Spleen (tissue), 11 donors: ENCODE measurements around the gene CSRNP2. TPM values are rescaled to one million over a fixed set of nuclear protein-coding genes. Genes with fewer than 3 reads are reported as not detected.

Experiments used
- DNase-seq: peaks from one replicate; pipeline ENCODE4 v3.0.0-alpha.2; 2020
- H3K27ac ChIP-seq, 8 donors: fragments of 200-600 bp; sonication (generic) in 7 of 8; 1 replicate in 4 of 8; 2 replicates in 4 of 8; pipeline versions ENCODE4 v1.5.0 to v1.8.0; 2016 to 2021; ENCODE audit warnings: inconsistent platforms in 4 of 8, mild to moderate bottlenecking in 4 of 8, moderate library complexity in 1 of 8
- H3K27me3 ChIP-seq, 7 donors: fragments of 200-600 bp; sonication (generic) in 6 of 7; replicated peaks in 1 of 7; 1 replicate in 4 of 7; 2 replicates in 3 of 7; pipeline versions ENCODE4 v1.5.0 to v1.8.0; 2016 to 2021; ENCODE audit warnings: inconsistent platforms in 3 of 7, mild to moderate bottlenecking in 1 of 7
- H3K36me3 ChIP-seq, 6 donors: fragments of 200-600 bp; sonication (generic) in 5 of 6; 1 replicate in 4 of 6; 2 replicates in 2 of 6; pipeline versions ENCODE4 v1.5.0 to v1.8.0; 2016 to 2021; ENCODE audit warnings: inconsistent platforms in 2 of 6
- H3K4me1 ChIP-seq, 6 donors: fragments of 200-600 bp; sonication (generic) in 5 of 6; 1 replicate in 3 of 6; 2 replicates in 3 of 6; pipeline versions ENCODE4 v1.5.0 to v1.8.0; 2016 to 2021; ENCODE audit warnings: inconsistent platforms in 3 of 6
- H3K4me3 ChIP-seq, 8 donors: fragments of 200-600 bp; sonication (generic) in 7 of 8; 1 replicate in 4 of 8; 2 replicates in 4 of 8; pipeline versions ENCODE4 v1.5.0 to v1.8.0; 2016 to 2021; ENCODE audit warnings: inconsistent platforms in 4 of 8, mild to moderate bottlenecking in 4 of 8, moderate library complexity in 2 of 8
- H3K9me3 ChIP-seq, 8 donors: fragments of 200-600 bp; sonication (generic) in 7 of 8; 1 replicate in 4 of 8; 2 replicates in 4 of 8; pipeline versions ENCODE4 v1.5.0 to v1.8.0; 2016 to 2021; ENCODE audit warnings: inconsistent platforms in 4 of 8
- CTCF ChIP-seq, 11 experiments: fragments of 200-600 bp in 7 of 11; fragments of 450-650 bp in 4 of 11; sonication (generic) in 4 of 11; IDR thresholded peaks in 8 of 11; conservative IDR thresholded peaks in 3 of 11; 1 replicate in 7 of 11; 2 replicates in 4 of 11; pipeline versions ENCODE4 v1.4.0 to v1.8.0; 2016 to 2021; ENCODE audit warnings: antibody characterized with exemption in 11 of 11, inconsistent platforms in 4 of 11, mild to moderate bottlenecking in 1 of 11
- POLR2A ChIP-seq, 3 donors: fragments of 450-650 bp; IDR thresholded peaks; one replicate each; pipeline ENCODE4 v1.5.1; 2017; ENCODE audit warnings: antibody characterized with exemption in 3 of 3, mild to moderate bottlenecking in 1 of 3
- POLR2AphosphoS5 ChIP-seq, 3 donors: sonication (generic); formaldehyde crosslinking; IDR thresholded peaks; one replicate each; pipeline ENCODE4 v1.5.1; 2017; ENCODE audit warnings: antibody characterized with exemption in 3 of 3
- WGBS, 5 donors: extraction: QIAGEN DNeasy Blood & Tissue Kit in 3 of 5; methylation state at CpG; one replicate each; pipeline versions ENCODE4 v1.1.5 to v1.1.7; 2013 to 2018; 5-methylcytosine and 5-hydroxymethylcytosine counted together
- intact Hi-C: fragments of 100-400 bp; cut with DNase I; formaldehyde crosslinking; loops from one replicate; pipeline ENCODE4 v1.15.0; 2023; ENCODE audit warnings: low total_unique reads
- polyA plus RNA-seq, 3 donors: library from polyadenylated mRNA; stranded (reverse); fragments of 200-250 nt; gene quantifications; one replicate each; pipeline ENCODE4 v1.2.1, GENCODE V29; 2013
- total RNA-seq, 7 donors: library from RNA; depleted of rRNA in 3 of 7; stranded (reverse); fragments of >200 nt in 3 of 7; fragmentation: NEBNext Ultra II Directional in 4 of 7; extraction: Animal tissue kit (Norgen Biotek cat#: 25700) in 4 of 7; gene quantifications; one replicate each; pipeline versions ENCODE4 v1.1.0 to v1.2.1, GENCODE V29; 2016 to 2021
- donor health status: healthy with polysubstance abuse.
- donor health status: DM: no; HTN: no; CAD: no; lungs with moderate emphysema.
- donor health status: DM: no; HTN: no; CAD: no.
- donor health status: Bipolar disorder and iron deficiency.
- donor health status: healthy.
- donor health status: DM: no; HTN: no; CAD: no.
- donor health status: DM: yes; HTN: yes; CAD: no.

The CSRNP2 gene
- total and polyA plus RNA-seq, 10 donors: 3.7 to 41.8 (median 23.1) TPM

DNA sequence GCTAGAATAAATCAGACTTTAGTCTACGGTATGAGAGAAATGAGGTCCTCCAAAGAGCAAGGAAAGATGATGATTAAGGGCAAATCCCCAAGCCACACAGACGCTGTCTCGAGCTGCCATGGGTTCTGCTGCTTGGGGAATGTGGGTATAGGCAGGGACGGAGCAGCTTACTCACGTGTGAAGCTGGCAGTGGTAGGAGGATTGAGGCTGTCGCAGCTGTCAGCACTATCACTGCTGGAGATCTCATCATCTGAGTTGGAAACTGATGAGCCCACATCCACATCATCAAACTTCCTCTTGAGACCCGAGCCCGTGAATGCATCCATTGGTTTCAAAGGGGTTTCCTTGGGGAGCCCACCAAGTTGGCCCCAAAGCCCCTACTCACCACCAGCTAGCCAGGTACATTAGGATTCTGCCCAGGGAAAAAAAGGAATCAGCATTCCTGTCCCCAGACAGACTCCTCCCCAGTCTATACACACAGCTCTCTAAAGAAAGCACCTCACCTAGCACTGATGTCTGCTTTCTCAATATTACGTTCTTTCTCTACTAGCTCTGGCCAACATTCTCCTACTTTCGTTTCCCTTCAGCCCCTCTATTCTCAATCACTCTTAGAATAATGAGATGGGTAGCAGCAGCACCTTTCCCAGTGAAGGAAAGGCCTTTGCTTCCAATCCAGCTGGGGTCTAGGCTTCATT, 7.0 kb downstream of the CSRNP2 start:
- no peaks in the 10 kb centered on the region for H3K27me3 ChIP-seq
- no peaks in the 10 kb centered on the region for H3K9me3 ChIP-seq
- no peak overlapping the region for H3K4me3 ChIP-seq
- WGBS, 5 donors: 61 to 77% (median 76%) methylated on average over 10 of the region's 10 CpGs
- H3K27ac ChIP-seq: peak overlapping the region in 2 of 8 donors; percentile 11 to 53
- peaks cover 4 to 50% (median 24%) of the 10 kb centered on the region in 6 donors for H3K36me3 ChIP-seq
- DNase-seq: no peak
- TF ChIP-seq CTCF (IDR thresholded peaks at IDR 0.05 in 8 of 11, conservative IDR thresholded peaks at IDR 0.05 in 3 of 11) (no peak), POLR2AphosphoS5 (IDR thresholded peaks at IDR 0.05) (no peak), POLR2A (IDR thresholded peaks at IDR 0.05) (no peak)
- intact Hi-C loops: no loop called here
- peaks cover 0 to 39% (median 11%) of the 10 kb centered on the region in 6 donors for H3K4me1 ChIP-seq

GRCh38 chr12:51075390-51075789, 8.0 kb downstream of the CSRNP2 start:
- Histone ChIP-seq H3K4me1 (peaks cover 0 to 30% (median 7%) of the 10 kb centered on the region in 6 donors), H3K9me3 (no peaks in the 10 kb centered on the region), H3K36me3 (peaks cover 4 to 60% (median 27%) of the 10 kb centered on the region in 6 donors), H3K27ac (peak overlapping the region in 1 of 8 donors; percentile 24), H3K27me3 (no peaks in the 10 kb centered on the region), H3K4me3 (no peak overlapping the region)
- WGBS, 5 donors: 90 to 97% (median 95%) methylated on average over 5 of the region's 5 CpGs
- intact Hi-C loops: no loop called here
- no peak for DNase-seq
- TF ChIP-seq POLR2AphosphoS5 (IDR thresholded peaks at IDR 0.05) (no peak), CTCF (IDR thresholded peaks at IDR 0.05 in 8 of 11, conservative IDR thresholded peaks at IDR 0.05 in 3 of 11) (no peak), POLR2A (IDR thresholded peaks at IDR 0.05) (no peak)

DNA sequence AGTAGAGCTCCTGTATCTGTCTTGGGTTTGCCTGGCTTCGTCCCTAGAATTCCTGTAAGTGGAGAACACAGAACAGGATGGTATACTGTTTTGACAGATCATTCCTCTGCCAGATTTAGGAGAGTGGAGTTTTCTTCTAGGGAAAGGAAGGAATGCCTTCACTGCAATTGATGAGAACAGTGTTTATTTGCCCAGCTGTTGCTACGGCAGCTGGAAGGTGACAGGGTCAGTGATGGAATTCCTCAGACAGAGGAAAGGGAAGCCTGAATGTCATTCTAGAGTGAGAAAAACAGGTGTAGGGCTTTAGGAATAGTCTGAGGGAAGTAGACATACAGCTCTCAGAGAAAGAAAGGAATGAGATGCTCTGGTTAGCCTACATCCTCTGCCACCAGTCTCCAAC, 11.7 kb downstream of the CSRNP2 start:
- H3K4me1 ChIP-seq: peaks cover 0 to 10% (median 4%) of the 10 kb centered on the region in 6 donors

More for the DNA sequence above, 11.7 kb downstream of the CSRNP2 start:
- WGBS, 5 donors: 80 to 92% (median 87%) methylated on average over 2 of the region's 2 CpGs
- H3K9me3 ChIP-seq: no peaks in the 10 kb centered on the region
- no peaks in the 10 kb centered on the region for H3K27me3 ChIP-seq
- H3K4me3 ChIP-seq: no peak overlapping the region
- H3K36me3 ChIP-seq: peaks cover 4 to 97% (median 55%) of the 10 kb centered on the region in 6 donors
- no peak for TF ChIP-seq CTCF (IDR thresholded peaks at IDR 0.05 in 8 of 11, conservative IDR thresholded peaks at IDR 0.05 in 3 of 11)
- no peak for TF ChIP-seq POLR2A (IDR thresholded peaks at IDR 0.05)
- TF ChIP-seq POLR2AphosphoS5 (IDR thresholded peaks at IDR 0.05): no peak
- no peak overlapping the region for H3K27ac ChIP-seq
- no peak for DNase-seq
- intact Hi-C loops: no loop called here
